Keratinocyte (primary cell): Measurements from ENCODE around the gene ZNF45. TPM values are rescaled to one million over a fixed set of nuclear protein-coding genes. Genes with fewer than 3 reads are reported as not detected.

Source experiments
- DNase-seq: peaks from one replicate; pipeline ENCODE4 v3.0.0-alpha.2; 2011; ENCODE audit warnings: low read depth, missing footprints, low spot score
- FAIRE-seq: peaks from 2 replicates; lab custom pipeline; 2011; peaks lifted over from hg19 to GRCh38; lab: Jason Lieb, UNC
- H2AFZ ChIP-seq: 2 replicates; pipeline ENCODE4 v1.6.0; 2012; ENCODE audit warnings: low read length, control low read depth, inconsistent platforms; ENCODE audit not compliant: control insufficient read depth
- H3K27ac ChIP-seq: 2 replicates; pipeline ENCODE4 v1.5.1; 2011; ENCODE audit warnings: low read length; ENCODE audit not compliant: control insufficient read depth, insufficient read depth
- H3K27me3 ChIP-seq: 3 replicates; pipeline ENCODE4 v1.6.0; 2011; ENCODE audit warnings: low read length; ENCODE audit not compliant: control insufficient read depth, insufficient read depth; ENCODE audit errors: extremely low read depth
- H3K36me3 ChIP-seq, 2 experiments: 2 replicates in 1 of 2; 3 replicates in 1 of 2; pipeline ENCODE4 v1.5.1; 2011; ENCODE audit warnings: low read length in 2 of 2, mild to moderate bottlenecking in 1 of 2; ENCODE audit not compliant: control insufficient read depth in 2 of 2, insufficient read depth in 2 of 2; ENCODE audit errors: extremely low read depth in 1 of 2
- H3K4me1 ChIP-seq: 3 replicates; pipeline ENCODE4 v1.5.1; 2011; ENCODE audit warnings: low read length; ENCODE audit not compliant: control insufficient read depth, insufficient read depth; ENCODE audit errors: extremely low read depth
- H3K4me2 ChIP-seq: 3 replicates; pipeline ENCODE4 v1.6.0; 2011; ENCODE audit warnings: low read depth, low read length; ENCODE audit not compliant: control insufficient read depth, insufficient read depth; ENCODE audit errors: extremely low read depth
- H3K4me3 ChIP-seq, 3 experiments: fragments of 200-600 bp in 1 of 3; sonication (generic) in 1 of 3; 2 replicates in 2 of 3; 3 replicates in 1 of 3; pipeline ENCODE4 v1.5.1; 2011 to 2016; ENCODE audit warnings: low read length in 3 of 3, mild to moderate bottlenecking in 3 of 3, control low read depth in 2 of 3, inconsistent platforms in 1 of 3, low read depth in 1 of 3, mixed read lengths in 1 of 3, mixed run types in 1 of 3, moderate library complexity in 1 of 3; ENCODE audit not compliant: control insufficient read depth in 2 of 3, insufficient read depth in 2 of 3; ENCODE audit errors: extremely low read depth in 1 of 3
- H3K79me2 ChIP-seq: 2 replicates; pipeline ENCODE4 v1.6.0; 2012; ENCODE audit warnings: low read length; ENCODE audit not compliant: control insufficient read depth, insufficient read depth
- H3K9ac ChIP-seq: 3 replicates; pipeline ENCODE4 v1.6.0; 2011; ENCODE audit warnings: low read length; ENCODE audit not compliant: control insufficient read depth, insufficient read depth; ENCODE audit errors: extremely low read depth
- H3K9me1 ChIP-seq: 3 replicates; pipeline ENCODE4 v1.6.0; 2011; ENCODE audit warnings: low read length; ENCODE audit not compliant: control insufficient read depth, insufficient read depth; ENCODE audit errors: extremely low read depth
- H3K9me3 ChIP-seq: 2 replicates; pipeline ENCODE4 v1.5.1; 2012; ENCODE audit warnings: low read depth, low read length; ENCODE audit not compliant: control insufficient read depth
- H4K20me1 ChIP-seq: 3 replicates; pipeline ENCODE4 v1.6.0; 2011; ENCODE audit warnings: low read length; ENCODE audit not compliant: control insufficient read depth, insufficient read depth; ENCODE audit errors: extremely low read depth
- EZH2 ChIP-seq: IDR thresholded peaks from one replicate; pipeline ENCODE4 v1.6.1; 2012; ENCODE audit warnings: inconsistent platforms, mild to moderate bottlenecking, low read length, moderate library complexity
- dilution Hi-C: fragments of 300-500 bp; cut with MboI; formaldehyde crosslinking; loops from one replicate; pipeline ENCODE4 v1.7.0; 2020; ENCODE audit warnings: low sequenced_read_pairs; ENCODE audit not compliant: extremely low pct_ligation_motif_present
- polyA plus RNA-seq, 5 experiments: library from polyadenylated mRNA; depleted of rRNA in 3 of 5; stranded (reverse) in 3 of 5; stranded (forward) in 1 of 5; unstranded in 1 of 5; fragments of >200 nt; gene quantifications; 1 replicate in 1 of 5; 2 replicates in 3 of 5; 3 replicates in 1 of 5; pipeline versions ENCODE4 v1.2.1 to v1.2.3, GENCODE V29; 2011 to 2012; ENCODE audit warnings: missing spikeins in 2 of 5, low read depth in 1 of 5, low replicate concordance in 1 of 5
- TF ChIP-seq, protein P1 (sequence below), 3 experiments: IDR thresholded peaks in 1 of 3; conservative IDR thresholded peaks in 1 of 3; optimal IDR thresholded peaks in 1 of 3; 2 replicates in 2 of 3; 3 replicates in 1 of 3; pipeline versions ENCODE3 to v1.5.1; 2011; ENCODE audit warnings: low read length in 3 of 3, mild to moderate bottlenecking in 3 of 3, moderate library complexity in 2 of 3, control low read depth in 1 of 3, inconsistent platforms in 1 of 3; ENCODE audit not compliant: insufficient read depth in 2 of 3; ENCODE audit errors: extremely low read depth in 1 of 3

The ZNF45 gene
- polyA plus RNA-seq, 1 donor (not counting 4 experiments of a cell fraction or from before 2014, with no cell fraction given): 9.1 TPM

DNA sequence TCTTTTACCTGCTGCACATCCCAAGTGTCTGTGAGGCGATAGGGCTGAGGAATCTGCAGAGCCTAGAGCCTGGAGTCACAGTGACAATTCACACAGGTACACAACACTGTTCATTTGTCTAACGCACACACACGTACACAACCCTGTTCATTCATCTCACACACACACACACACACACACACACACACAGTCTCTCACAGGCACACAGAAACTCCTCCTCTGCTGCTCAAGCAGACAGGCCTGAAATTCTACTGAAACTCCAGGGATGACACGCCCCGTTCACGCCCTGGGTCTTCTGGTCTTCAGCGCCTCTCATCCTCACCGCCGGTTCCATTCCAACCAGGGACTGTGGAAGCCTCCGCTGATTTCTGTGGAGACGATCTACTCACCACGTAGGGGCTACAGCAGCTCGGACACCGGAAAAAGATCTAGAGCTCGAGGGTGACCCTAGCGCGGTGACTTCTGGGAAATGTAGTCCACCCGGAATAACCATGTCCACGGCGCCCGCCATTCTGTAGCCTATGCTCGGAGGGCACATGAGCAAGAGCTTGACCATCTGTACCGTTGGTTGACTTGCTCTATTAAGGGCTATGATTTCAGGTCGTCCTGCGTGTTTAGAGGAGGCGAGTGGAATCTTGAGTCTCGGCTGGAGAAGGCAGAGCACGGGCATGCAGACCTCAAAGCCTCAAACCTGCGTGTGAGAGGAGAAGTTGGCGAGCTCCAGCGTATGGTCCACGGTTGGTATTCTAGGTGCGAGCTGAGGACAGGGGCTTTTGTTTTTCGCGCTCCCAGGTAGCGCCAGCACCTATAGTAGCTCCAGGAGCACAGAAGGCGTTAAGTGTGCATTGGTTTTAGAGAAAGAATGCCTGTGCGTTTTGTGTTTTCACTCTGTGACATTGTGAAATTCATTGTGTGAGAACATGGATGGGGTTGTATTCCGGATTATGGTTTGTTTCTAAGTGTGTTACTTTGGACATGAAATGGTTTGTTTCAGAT is 33.4 kb downstream of the ZNF45 start:
- Histone ChIP-seq H3K27ac (peak overlapping the region; percentile 48), H3K9me3 (no peaks in the 10 kb centered on the region), H3K4me1 (peaks cover 7% of the 10 kb centered on the region), H2AFZ (peak overlapping the region; percentile 100), H3K79me2 (no peaks in the 10 kb centered on the region), H3K9ac (peak overlapping the region; percentile 61), H3K4me3 (peak overlapping the region; percentile 50 to 85 (median 71)), H4K20me1 (no peaks in the 10 kb centered on the region), H3K36me3 (no peaks in the 10 kb centered on the region), H3K4me2 (peak overlapping the region; percentile 87), H3K27me3 (no peaks in the 10 kb centered on the region), H3K9me1 (no peaks in the 10 kb centered on the region)
- dilution Hi-C loops: no loop called here
- TF ChIP-seq EZH2: no peak
- TF ChIP-seq, protein P1, sequence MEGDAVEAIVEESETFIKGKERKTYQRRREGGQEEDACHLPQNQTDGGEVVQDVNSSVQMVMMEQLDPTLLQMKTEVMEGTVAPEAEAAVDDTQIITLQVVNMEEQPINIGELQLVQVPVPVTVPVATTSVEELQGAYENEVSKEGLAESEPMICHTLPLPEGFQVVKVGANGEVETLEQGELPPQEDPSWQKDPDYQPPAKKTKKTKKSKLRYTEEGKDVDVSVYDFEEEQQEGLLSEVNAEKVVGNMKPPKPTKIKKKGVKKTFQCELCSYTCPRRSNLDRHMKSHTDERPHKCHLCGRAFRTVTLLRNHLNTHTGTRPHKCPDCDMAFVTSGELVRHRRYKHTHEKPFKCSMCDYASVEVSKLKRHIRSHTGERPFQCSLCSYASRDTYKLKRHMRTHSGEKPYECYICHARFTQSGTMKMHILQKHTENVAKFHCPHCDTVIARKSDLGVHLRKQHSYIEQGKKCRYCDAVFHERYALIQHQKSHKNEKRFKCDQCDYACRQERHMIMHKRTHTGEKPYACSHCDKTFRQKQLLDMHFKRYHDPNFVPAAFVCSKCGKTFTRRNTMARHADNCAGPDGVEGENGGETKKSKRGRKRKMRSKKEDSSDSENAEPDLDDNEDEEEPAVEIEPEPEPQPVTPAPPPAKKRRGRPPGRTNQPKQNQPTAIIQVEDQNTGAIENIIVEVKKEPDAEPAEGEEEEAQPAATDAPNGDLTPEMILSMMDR (optimal IDR thresholded peaks at IDR 0.05 in 1 of 3, IDR thresholded peaks at IDR 0.05 in 1 of 3, conservative IDR thresholded peaks at IDR 0.05 in 1 of 3; ENCODE audit: extremely low read depth in 1 of 3, insufficient read depth in 2 of 3, low read length in 3 of 3): no peak
- FAIRE-seq (peak; percentile 85), DNase-seq (no peak)

DNA sequence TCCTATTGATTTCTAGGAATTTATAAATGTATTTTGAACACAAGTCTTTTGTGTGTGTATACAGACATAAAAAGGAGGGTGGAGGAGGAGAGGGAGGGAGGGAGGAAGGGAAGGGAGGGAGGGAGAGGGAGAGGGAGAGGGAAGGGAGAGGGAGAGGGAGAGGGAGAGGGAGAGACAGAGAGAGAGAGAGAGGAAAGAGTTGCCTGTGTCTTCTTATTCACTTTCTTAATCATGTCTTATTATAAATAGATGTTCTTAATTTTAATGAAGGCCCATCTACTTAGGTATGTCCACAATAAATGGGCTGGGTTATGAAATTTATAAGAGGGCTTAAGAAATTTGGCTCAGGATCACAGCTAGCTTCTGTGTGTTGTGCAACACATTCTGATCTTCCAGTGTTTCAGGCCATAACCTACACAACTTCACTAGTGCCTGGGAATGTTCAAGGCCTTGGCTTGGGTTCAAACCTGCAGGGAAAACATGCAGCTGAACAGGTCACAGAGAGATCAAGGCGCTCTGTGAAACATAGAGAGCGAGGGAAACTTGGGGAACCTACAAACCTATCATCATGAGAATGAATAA is 39.3 kb downstream of the ZNF45 start:
- no peak for FAIRE-seq

More for the DNA sequence above, 39.3 kb downstream of the ZNF45 start:
- no peak overlapping the region for H3K27ac ChIP-seq
- DNase-seq: no peak
- H3K4me2 ChIP-seq: no peak overlapping the region
- H3K9me3 ChIP-seq: no peaks in the 10 kb centered on the region
- peaks cover under 1% of the 10 kb centered on the region for H3K4me1 ChIP-seq
- no peaks in the 10 kb centered on the region for H3K27me3 ChIP-seq
- H3K79me2 ChIP-seq: no peaks in the 10 kb centered on the region
- no peaks in the 10 kb centered on the region for H3K36me3 ChIP-seq
- no peak overlapping the region for H3K9ac ChIP-seq
- no peak overlapping the region for H2AFZ ChIP-seq
- dilution Hi-C loops: no loop called here
- H3K4me3 ChIP-seq: no peak overlapping the region
- TF ChIP-seq EZH2: no peak
- TF ChIP-seq, protein P1 (optimal IDR thresholded peaks at IDR 0.05 in 1 of 3, IDR thresholded peaks at IDR 0.05 in 1 of 3, conservative IDR thresholded peaks at IDR 0.05 in 1 of 3; ENCODE audit: extremely low read depth in 1 of 3, insufficient read depth in 2 of 3, low read length in 3 of 3): no peak
- no peaks in the 10 kb centered on the region for H4K20me1 ChIP-seq
- no peaks in the 10 kb centered on the region for H3K9me1 ChIP-seq
